Measurements from ENCODE around the gene FOXN3.
A peak's percentile ranks its signal among the peaks of the same experiment; 100 is the strongest.

The FOXN3 gene

DNA sequence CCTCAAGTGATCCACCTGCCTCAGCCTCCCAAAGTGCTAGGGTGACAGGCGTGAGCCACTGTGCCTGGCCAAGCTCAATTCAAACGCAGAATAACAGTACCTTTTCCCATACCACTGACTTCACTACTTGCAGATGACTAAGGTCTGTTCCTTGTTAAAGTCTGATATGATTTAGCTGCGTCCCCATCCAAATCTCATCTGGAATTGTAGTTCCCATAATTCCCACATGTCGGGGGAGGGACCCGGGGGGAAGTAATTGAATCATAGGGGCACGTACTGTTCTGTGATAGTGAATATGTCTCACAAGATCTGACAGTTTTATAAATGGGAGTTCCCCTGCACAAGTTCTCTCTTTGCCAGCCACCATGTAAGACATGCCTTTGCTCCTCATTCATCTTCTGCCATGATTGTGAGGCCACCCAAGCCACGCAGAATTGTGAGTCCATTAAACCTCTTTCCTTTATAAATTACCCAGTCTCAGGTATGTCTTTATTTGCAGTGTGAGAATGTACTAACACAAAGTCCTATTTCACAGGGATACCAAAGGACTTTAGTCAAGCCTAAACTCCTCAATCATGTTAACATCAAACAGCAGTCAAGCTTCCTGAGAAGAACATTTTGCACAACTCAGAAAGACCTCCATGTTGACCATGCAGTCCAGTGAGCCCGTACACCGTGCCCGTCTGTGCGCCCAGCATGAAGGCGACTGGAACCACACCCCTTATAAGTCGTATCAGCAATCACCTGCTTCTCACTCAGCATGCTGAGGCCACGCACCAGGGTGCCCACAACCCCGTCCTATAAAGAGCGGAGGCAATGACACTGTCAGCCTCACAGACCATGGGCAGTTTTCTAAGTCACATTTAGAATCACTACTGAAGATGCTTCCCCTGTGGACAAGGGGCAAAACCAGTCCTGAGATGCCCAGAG is 36.9 kb downstream of the FOXN3 start:
- DNase-seq: no peak

DNA sequence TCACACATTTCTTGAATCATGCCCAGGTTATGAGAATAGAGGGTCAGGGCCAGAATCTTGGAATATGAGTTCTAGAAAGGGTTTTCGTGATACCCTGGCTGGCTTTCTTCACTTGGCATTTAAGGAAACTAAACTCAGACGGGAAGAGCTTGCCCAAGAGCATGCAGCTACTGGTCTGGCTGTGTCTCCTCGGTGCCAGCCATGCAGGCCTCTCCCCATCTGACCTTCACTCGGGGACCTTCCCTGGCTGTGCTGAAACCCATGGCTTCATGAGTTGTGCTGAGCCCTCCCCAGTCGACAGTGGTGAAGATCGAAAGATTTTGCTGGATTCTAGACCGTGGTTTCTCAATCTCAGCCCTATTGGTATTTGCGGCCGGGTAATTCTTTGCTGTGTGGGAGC is 38.0 kb downstream of the FOXN3 start:
- no peak for DNase-seq

DNA sequence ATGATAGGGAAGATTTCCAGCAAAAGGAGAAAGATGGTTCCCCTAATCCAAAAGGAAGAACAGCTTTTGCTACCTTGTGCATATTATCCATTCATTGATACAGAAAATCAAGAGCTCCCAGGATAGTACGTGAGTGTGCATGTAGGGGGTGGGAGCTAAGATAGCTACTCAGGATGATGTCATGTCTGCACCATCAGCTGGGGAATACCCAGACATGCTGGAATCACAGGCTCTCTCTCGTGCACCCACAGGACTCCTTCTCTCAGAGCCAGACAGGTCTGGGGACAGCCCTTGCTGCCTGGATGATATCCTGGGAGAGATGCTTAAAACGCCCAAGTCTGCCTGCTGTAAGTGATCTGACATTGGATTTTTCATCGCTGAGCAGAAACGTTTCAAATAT is 38.9 kb downstream of the FOXN3 start:
- no peak for DNase-seq

DNA sequence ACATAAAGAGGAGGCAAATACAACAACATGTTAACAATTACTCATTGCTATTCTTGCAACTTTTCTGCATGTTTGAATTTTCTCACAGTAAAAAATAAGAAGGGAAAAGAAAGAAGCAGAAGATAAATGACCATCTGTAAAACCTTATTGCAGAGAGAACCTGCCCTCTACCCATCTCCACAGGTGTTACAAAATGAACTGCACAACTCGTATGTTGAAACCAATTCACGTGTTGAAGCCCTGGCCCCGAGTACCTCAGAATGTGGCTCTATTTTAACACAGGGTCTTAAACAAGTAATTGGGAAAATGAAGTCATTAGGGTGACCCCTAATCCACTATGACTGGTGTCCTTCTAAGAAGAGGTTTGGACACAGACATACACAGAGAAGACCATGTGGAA is 39.5 kb downstream of the FOXN3 start:
- DNase-seq: no peak

DNA sequence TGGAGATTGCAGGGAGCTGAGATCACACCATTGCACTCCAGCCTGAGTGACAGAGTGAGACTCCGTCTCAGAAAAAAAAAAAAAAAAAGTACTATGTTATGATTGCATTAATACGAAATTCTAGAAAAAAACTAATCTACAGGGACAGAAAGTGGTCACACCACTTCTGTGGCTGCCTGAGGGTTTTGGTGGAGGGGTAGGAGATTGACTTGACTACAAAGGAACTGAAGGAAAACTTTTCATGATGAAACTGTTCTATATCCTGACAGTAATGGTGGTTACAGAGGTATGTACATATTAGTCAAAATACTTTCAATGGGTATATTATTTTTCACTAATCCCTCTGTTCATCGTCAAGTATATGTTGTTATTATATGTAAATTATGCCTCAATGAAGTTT is 42.1 kb downstream of the FOXN3 start:
- no peak for DNase-seq

DNA sequence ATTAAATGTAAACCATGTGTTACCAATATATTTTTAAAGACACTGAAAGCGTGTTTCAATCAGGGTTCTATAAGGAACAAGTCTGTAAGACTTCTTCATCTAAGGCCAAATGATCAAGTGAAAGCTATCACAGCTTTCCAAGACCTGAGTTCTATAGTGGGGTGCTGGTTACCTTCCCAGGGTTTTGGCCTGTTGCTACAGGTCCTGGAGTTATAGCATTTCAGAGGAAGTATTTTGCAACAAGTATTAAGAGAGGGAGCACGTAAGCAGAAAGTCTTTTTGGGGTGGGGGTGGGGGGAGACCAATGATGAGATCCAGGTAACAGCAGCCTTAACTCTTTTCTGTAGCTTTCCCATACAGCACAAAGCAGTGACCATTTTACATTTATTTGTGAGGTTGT is 43.8 kb downstream of the FOXN3 start:
- DNase-seq: no peak

DNA sequence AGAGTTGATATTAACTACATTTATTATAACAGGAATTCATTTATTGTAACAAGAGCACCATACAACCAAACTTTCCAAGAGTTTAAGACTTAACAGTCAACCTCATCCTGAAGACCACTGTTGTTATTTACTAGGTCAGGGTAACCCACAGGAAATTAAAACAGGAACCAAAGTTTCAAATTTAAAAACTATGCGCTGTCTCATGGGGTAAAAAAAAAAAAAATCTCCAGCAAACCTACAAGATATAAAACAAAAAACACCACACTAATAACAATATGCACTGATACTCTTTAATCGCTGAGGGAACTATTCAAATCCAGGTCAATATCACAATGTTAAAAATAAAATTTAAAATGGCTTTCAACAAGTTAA is 44.5 kb downstream of the FOXN3 start:
- DNase-seq: no peak

DNA sequence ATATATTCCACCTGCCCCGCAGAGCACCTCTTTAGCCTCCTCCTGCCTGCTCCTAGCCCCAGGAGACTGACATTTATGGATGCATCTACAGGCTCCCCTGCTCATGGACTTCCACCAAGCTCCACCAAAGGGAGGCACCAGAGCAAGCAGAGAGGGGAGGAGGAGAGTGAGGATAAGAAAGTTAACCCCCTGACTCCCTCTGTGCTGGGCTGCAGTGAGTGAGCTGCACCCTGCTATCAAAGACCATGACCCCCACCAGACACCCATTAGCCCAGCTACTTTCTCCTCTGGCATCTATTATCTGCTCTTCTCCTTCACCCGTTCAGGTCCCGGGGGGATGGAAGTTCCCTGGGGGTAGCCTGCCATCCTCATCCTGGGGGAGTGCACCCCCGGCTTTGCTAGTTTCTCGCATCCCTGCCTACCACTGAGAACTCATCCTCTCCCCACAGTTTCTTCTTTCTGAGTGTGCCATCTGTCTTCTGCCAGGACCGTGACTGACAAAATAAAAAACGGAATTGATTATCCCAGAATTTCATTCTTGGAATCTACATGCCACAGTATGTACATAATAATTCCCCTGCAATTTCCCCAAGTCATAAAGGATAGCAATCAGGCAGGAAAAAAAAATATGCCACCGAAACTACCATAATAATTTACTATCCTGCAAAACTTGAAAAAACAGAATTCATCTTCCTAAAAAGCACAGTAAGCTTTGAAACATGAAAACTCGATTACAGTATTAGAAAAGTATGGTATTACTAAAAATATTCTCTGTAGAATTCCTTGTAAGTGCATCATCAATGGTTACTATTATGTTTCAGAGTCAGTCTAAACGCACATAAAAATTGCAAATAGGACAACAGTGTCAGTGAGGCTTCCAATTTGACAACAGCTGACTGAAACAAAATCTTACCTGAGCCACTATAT is 45.2 kb downstream of the FOXN3 start:
- DNase-seq: no peak

DNA sequence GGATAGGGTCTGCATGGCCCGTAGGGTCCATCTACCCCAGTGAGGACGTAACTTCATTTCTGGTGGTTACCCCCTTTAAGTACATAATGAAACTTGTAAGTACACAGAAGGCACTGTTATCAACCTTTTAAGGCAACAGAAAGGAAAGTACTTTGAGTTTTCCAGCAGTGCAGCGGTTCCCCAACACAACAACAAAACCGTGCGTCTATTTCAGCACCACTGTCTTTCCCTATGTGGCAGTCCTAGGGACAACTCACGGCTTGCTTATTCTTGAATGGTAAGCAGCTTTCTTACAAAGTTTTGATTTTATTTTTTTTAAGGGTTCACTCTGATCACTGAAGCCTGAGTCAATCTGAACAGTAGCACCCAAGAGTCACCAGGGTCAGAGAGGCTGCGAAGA is 46.3 kb downstream of the FOXN3 start:
- no peak for DNase-seq

DNA sequence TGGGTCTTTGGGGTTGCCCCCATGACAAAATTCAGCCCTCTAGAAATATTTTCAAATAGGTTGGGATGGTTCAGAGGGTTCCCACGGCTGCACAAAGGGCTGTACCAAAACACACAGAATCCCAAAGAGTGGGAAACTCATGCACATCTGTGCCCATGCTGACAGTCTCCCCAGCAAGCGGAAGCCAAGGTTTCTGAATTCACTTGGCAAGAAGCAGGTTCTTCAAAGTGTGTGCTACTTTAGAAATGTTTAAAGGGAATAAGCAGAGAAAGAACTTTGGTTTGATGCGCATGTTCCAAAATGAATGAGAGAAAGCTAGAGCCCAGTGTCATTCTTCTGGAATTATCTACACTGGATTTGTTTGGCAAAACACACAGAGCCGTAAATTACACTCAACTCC is 46.7 kb downstream of the FOXN3 start:
- DNase-seq: no peak

DNA sequence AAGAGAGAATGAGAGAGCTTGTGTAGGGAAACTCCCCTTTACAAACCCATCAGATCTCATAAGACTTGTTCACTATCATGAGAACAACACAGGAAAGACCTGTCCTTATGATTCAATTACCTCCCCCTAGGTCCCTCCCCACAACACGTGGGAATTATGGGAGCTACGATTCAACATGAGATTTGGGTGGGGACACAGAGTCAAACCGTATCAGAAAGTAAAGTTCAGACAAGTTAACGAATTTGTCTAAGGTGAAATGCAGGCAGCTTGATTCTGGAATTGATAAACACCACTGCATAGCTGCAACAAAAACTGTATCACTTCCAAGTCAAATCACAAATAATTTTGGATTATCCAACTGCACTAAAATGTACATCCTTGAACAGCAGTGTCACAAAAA is 47.4 kb downstream of the FOXN3 start:
- no peak for DNase-seq

DNA sequence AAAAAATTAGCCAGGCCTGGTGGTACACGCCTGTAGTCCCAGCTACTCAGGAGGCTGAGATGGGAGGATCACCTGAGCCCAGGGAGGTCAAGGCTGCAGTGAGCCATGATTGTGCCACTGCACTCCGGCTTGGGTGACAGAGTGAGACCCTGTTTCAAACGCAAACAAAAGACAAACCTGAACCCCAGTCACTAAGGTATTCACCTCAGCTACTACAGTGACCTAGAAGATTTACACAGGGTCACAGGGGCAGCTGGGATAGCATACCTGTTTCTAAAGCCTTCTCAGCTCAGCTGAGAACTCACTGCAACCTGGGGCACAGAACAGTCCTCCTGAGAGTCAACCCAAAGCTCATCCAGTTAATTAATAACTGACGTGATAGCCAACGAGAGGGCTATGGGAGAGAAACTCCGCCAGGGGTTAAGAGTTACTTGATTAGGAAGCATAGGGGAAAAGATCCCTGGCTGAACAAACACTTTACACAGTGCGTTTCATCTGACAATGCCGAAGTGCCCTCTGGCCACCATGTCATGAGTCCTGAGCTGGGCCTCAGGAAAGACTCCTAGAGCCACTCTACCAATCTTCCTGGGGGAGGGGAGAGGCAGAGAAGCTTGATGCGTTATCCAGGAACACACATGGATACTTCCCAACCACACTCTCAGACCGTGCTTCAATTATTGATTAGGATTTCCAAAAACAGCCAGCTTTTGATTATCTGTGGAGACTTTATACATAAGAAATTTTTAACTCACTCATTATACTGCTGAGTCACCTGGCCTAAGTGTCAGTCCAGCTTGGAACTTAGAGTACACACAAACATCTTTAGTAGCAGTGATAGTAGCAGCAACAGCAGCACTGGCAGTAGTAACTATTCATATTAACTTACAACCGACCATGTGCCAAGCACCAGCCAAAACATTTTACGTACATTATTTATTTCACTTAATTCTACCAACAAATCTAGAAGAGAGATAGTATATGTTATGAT is 48.2 kb downstream of the FOXN3 start:
- DNase-seq: no peak

DNA sequence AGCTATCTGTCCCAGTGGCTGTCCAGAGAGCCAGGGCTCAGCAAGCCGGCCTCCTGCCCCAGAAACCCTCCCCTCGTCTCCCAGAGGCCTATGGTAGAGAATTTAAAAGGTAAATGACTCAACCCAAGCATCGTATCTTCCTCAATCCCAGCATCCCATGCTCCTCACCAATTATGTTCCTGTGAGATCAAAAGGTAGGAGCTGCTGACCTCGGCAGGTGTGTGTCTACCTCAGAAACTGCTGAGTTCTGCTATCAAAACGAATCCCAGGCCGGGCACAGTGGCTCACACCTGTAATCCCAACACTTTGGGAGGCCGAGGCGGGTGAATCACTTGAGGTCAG is 49.3 kb downstream of the FOXN3 start:
- no peak for DNase-seq

DNA sequence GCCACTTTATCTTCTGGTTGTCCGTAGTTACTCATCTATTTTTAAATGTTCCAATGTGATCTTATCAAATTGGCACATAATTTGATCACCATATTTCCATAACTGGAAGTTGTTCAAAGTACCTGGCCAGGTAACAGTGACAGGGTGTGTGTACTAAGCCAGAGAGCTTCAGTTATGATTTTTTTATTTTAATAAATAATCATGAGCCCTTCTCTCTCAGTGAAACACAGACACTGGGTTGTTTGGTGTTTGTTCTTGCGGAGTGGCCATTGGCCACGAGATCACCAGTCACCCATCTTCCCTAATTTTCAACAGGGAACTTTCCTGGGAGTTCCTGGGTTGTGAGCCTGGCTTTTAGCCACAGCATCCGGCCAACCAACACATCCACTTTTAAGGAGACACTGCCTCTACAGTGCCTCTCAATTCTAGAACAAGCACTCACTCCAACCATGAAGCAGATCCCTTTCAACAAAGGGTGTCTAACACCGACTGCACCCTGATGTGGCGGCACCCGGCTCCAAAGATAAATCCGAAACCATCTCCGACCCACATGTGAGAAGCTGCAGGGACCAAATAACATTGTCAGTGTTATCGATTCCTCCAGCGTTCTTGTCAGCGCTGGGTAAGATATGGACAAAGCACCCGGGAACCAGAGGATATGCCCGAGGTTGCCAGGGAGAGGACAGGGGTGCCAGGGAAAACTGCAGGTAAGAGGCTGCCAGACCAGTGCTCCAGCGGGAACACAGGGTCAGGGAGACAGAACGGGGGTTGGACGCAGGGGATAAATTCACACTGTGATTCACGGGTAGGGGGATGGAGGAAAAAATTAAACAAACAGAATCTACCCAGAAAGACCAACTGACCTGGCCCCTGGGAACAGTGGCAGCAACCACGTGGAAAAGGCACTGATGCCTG is 49.9 kb downstream of the FOXN3 start:
- no peak for DNase-seq

DNA sequence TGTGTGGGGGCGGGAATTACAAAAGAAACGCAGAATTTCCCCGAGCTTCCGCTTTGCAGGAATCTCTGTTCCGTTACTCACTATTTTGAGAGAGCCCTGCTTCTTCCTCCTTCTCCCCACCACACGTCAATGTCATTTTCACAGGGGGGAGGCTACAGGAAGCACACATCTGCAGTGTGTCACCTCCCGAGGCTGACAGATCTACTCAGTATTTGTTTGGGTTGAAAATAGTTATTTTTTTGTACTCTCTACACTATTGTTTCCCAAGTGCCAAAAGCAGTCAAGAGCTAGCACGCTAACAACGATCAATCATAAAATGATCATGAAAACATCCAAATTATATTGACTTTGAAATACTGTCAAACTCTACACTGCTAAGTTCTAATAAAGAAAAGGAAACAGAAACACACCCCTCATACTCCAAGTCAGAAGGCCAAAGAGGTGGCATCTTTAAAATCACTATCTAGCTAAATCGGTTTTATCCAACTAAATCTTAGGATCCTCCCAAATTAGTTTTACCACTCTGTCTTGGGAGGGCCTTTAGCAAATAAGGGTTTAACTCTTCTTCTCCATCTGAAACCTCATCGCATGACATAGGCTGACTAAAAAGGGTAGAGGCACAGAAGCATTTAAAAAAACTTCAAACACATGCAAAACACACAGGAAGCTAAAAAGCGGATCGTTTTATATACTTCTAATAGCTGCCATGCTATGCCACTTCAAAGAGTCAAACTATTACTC is 51.8 kb downstream of the FOXN3 start:
- DNase-seq: peak; percentile 59

DNA sequence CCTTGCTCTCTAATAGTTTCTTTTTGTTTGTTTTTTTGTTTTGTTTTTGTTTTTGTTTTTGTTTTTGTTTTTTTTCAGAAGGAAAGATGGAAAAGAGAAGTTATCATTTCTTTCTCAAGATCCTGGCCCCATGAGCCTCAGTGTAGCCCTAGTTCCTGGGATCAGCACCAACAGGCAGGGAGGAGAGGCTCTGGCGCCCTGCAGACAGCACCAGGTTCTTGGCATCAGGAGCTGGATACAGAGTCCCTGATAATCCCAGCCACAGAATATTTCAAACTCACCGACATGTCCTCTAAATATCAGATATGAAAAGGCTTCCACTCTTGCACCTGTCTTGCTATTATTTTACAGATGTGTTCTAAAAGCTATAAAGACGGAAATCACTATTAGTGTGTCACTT is 52.7 kb downstream of the FOXN3 start:
- no peak for DNase-seq

DNA sequence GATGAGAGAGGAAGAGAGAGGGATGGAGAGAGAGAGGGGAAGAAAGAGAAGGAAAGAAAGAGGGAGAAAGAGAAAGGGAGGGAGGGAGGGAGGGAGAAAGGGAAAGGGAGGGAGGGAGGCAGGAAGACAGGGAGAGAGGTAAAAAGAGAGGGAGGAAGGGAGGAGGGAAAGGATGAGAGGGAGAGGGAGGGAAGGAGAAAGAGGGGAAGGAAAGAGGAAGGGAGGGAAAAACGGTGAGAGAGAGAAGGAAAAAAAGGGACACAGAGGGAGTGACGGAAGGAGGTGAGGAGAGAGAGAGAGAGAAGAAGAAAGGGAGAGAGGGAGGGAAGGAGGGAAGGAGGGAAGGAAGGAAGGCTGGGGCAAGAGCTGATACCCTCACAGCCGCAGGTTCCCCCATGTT is 56.8 kb downstream of the FOXN3 start:
- DNase-seq: no peak

DNA sequence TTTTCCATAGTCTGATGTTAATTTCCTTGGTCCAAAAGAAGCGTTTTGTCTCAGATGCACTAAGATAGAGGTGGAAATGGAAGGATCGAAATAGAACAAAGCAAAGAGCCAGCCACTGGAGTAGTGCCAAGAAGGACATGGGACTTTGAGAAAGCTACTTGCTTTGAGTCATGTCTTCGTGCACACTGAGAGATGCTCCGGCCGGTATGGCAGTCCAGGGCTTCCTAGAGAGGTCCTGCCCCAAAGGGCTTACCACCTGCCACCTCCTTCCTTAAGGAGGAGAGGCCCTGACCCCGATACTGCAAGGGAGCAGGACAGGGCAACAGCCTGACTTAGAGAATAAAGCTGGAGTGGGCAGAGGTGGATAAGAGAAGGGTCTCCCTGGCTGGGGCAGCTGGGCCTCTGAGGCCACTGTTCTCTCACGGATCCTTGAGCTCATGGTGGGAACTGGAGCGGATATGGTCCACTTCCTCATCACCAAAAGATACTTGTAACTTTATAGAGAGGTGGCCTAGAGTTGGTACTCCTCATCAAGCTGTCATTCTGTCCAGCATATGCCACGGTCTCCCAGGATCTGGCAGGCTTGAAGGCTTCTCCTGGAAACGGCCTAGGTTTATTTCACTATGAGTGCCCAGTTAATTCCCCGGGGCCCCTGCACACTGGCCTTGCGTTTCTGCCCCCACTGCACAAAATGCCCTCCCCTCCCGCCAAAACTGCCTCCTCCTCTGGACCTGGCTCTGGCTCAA is 57.4 kb downstream of the FOXN3 start:
- DNase-seq: no peak

DNA sequence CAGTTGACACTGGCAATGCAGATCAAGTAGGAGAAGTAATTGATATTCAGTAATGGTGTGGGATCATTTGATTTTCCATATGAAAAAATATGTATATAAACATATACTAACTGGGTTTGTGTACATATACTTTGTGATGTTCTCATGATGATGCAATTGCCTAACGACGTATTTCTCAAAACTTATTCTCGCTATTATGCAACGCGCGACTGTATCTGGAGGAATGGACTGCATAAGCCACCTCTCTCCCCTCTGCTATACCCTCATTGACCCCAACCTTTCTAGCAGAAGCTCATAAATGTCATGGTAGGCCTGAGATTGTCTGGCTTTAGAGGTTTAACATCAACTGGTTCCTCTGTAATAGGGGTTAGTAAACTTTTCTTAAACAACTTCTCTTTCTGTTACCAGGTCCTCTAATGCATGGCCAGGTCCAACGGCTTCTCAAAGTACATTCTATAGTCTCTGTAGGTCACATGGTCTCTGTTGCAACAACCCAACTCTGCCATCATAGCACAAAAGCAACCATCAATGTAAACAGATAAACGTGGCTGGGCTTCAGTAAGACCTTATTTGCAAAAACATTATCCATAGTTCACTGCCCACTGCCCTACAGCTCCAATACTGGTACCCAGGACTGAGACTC is 59.3 kb downstream of the FOXN3 start:
- DNase-seq: no peak

DNA sequence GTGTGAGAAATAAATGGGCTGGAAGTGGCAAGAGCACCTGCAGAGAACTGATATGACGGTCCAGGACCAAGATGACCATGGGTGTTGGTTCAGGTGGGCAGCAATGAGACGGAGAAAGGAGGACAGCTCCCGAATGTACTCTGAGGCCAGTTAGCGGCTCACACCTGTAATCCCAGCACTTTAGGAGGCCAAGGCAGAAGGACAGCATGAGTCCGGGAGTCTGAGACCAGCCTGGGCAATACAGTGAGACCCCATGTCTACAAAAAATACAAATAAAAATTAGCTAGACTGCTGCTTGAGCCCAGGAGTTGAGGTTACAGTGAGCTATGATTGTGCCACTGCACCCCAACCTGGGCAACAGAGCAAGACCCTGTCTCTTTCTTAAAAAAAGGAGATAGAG is 60.1 kb downstream of the FOXN3 start:
- DNase-seq: no peak
